Measurements from ENCODE around the gene ATN1. TPM values are rescaled to one million over a fixed set of nuclear protein-coding genes. Genes with fewer than 3 reads are reported as not detected.

The ATN1 gene
- total and polyA plus RNA-seq, 2 of the 8 experiments (the other 6 are each of a cell fraction or from before 2014, with no cell fraction given): 20.6 to 73.4 TPM

DNA sequence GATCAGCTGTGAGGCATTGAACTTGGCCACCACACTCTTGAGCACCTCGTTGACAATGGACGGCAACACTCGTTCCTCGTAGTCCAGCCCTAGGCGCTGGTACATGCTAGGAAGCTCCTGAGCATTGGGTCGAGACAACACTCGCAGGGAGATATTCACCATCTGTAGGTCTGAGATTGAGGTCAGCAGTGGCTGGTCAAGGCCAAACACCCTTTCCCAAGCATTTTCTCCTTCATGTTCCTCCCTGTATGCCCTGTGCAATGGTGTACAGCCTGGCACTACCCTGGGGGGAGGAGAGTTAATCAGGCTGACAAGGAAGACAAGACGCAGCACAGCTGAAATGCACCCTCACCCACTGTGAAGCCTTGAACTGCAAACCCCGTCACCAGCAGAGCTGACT, 40.7 kb downstream of the ATN1 start:
- H2BK15ac ChIP-seq (ENCODE audit: low read length): no peak overlapping the region
- no peaks in the 10 kb centered on the region for H3K9me3 ChIP-seq (ENCODE audit: insufficient read depth in 2 of 2, low read depth in 1 of 2, low read length in 1 of 2)
- H2BK20ac ChIP-seq (ENCODE audit: low read length): no peak overlapping the region
- DNase-seq (ENCODE audit: low read depth in 1 of 2, low spot score in 2 of 2) (no peak), FAIRE-seq (no peak)
- H4K8ac ChIP-seq (ENCODE audit: extremely low read depth, insufficient read depth, low read length): no peak overlapping the region
- H3K27me3 ChIP-seq (replicated peaks in 1 of 4; ENCODE audit: control insufficient read depth in 3 of 4, extremely low read depth in 1 of 4, insufficient read depth in 3 of 4, low read length in 3 of 4): no peaks in the 10 kb centered on the region
- no peak overlapping the region for H4K5ac ChIP-seq (ENCODE audit: insufficient read length, low read depth, low read length)
- no peak overlapping the region for H3K23ac ChIP-seq (ENCODE audit: insufficient read length)
- H3K23me2 ChIP-seq (ENCODE audit: low read depth, low read length): peaks cover 11% of the 10 kb centered on the region
- H3K36me3 ChIP-seq (ENCODE audit: control insufficient read depth in 2 of 4, insufficient read depth in 4 of 4, low read length in 3 of 4): peaks cover 28 to 45% (median 32%) of the 10 kb centered on the region in 4 experiments
- 93% methylated on average over 9 of the region's 9 CpGs; no CpG with 5 or more reads in 1 of the 2 experiments for WGBS, 2 experiments (ENCODE audit: extremely low coverage in 1 of 2, insufficient coverage in 1 of 2, insufficient read length in 1 of 2, insufficient replicate concordance in 2 of 2, low coverage in 1 of 2, low lambda C conversion rate in 2 of 2, missing lambda C conversion rate in 1 of 2)
- H3K79me2 ChIP-seq (ENCODE audit: control insufficient read depth in 1 of 2, insufficient read depth in 2 of 2, low read length in 2 of 2): peaks cover 14 to 56% of the 10 kb centered on the region in 2 experiments
- peaks cover 9 to 26% (median 14%) of the 10 kb centered on the region in 4 experiments for H3K4me1 ChIP-seq (replicated peaks in 1 of 4; ENCODE audit: control insufficient read depth in 3 of 4, insufficient read depth in 4 of 4, low read length in 3 of 4)
- peaks cover 7% of the 10 kb centered on the region; the same call in 1 of the 2 replicates for H3K79me1 ChIP-seq (ENCODE audit: low read depth, low read length)
- H3K14ac ChIP-seq (ENCODE audit: insufficient read length): no peak overlapping the region
- no peak overlapping the region for H2BK5ac ChIP-seq (ENCODE audit: low read depth, low read length)
- peak overlapping the region in 1 of 4 experiments; percentile 15; a peak in 1 of 7 replicates for H3K9ac ChIP-seq (replicated peaks in 1 of 4; ENCODE audit: extremely low read depth in 1 of 4, low read depth in 3 of 4, low read length in 3 of 4)
- no peak overlapping the region for H3K18ac ChIP-seq (ENCODE audit: extremely low read depth, low read length)
- POLR2A ChIA-PET (ENCODE audit: partially characterized antibody): interaction anchor here (0.8 to 30.5 kb wide), 9 partner anchors 10 to 162 kb away, joined by 3 to 1596 read pairs (median 5); partner anchors contain the start of genes ATN1, C12orf57, CLSTN3 and PTPN6
- H3K27ac ChIP-seq (ENCODE audit: low read depth, low read length): no peak overlapping the region
- no peak overlapping the region for H2AK5ac ChIP-seq (ENCODE audit: low read depth, low read length)
- H4K20me1 ChIP-seq (replicated peaks in 1 of 2; ENCODE audit: control insufficient read depth in 1 of 2, insufficient read depth in 2 of 2, low read length in 2 of 2): peaks cover 2 to 4% of the 10 kb centered on the region in 2 experiments
- no peak overlapping the region for H3K4ac ChIP-seq (replicated peaks; ENCODE audit: insufficient read length, low read depth, low read length)
- H3K4me2 ChIP-seq (ENCODE audit: insufficient read depth in 1 of 2, low read depth in 2 of 2, low read length in 2 of 2): peak overlapping the region in 1 of 2 experiments; percentile 76; a peak in 2 of 4 replicates
- H3K56ac ChIP-seq (replicated peaks; ENCODE audit: insufficient read length, low read depth, low read length): no peak overlapping the region
- CTCF ChIA-PET (ENCODE audit: partially characterized antibody): interaction anchor here (0.6 to 2.4 kb wide), 13 partner anchors 8 to 145 kb away, joined by 3 to 11 read pairs (median 7); partner anchors contain the start of genes C1RL and SPSB2
- H4K91ac ChIP-seq (replicated peaks; ENCODE audit: insufficient read length, low read length): no peak overlapping the region
- H3K4me3 ChIP-seq (ENCODE audit: extremely low read depth in 1 of 4, insufficient read depth in 2 of 4, low read depth in 3 of 4, low read length in 4 of 4): no peak overlapping the region; a peak in 1 of 8 replicates
- H2BK120ac ChIP-seq (replicated peaks; ENCODE audit: low read depth, low read length): no peak overlapping the region
- TF ChIP-seq NANOG (IDR thresholded peaks at IDR 0.05; ENCODE audit: insufficient read depth, low read depth, low read length, poor library complexity, severe bottlenecking) (no peak), RAD21 (IDR thresholded peaks at IDR 0.05 in 1 of 2, conservative IDR thresholded peaks at IDR 0.05 in 1 of 2; ENCODE audit: low read depth in 2 of 2, low read length in 2 of 2) (no peak), PHF8 (conservative IDR thresholded peaks at IDR 0.05; ENCODE audit: low read depth, low read length) (no peak), BRCA1 (IDR thresholded peaks at IDR 0.05; ENCODE audit: low read depth, low read length) (no peak), SIN3A (conservative IDR thresholded peaks at IDR 0.05 in 1 of 2, IDR thresholded peaks at IDR 0.05 in 1 of 2; ENCODE audit: low read depth in 1 of 2, low read length in 2 of 2) (no peak)
- H2BK12ac ChIP-seq (ENCODE audit: low read depth, low read length): no peak overlapping the region
- H2AFZ ChIP-seq (ENCODE audit: low read length): no peak overlapping the region

Data from H1 (cell line).